NCI-H1417 treated with DMSO at 0.1 percent for 48 hours (cell line): ENCODE measurements around the gene TMEM147.

Experiments
- DNase-seq: peaks from one replicate; lab custom pipeline; 2025; lab: John Stamatoyannopoulos, UW

Gene TMEM147

GRCh38 chr19:35521124-35521743, 24.2 kb upstream of the TMEM147 start:
- DNase-seq, result no peak

- DNase-seq, result no peak
Observed at GRCh38 chr19:35522745-35523327, 22.6 kb upstream of the TMEM147 start.

GRCh38 chr19:35524181-35524837, 21.1 kb upstream of the TMEM147 start:
- DNase-seq, result no peak

- no peak for DNase-seq
Observed at GRCh38 chr19:35525873-35526272, 19.6 kb upstream of the TMEM147 start.

- DNase-seq, result no peak
Observed at GRCh38 chr19:35528218-35529038, 17.0 kb upstream of the TMEM147 start, which contains the start of gene SBSN. TSS of gene SBSN (minus strand) at chr19:35528311. CDS start at chr19:35528281, 30 bp downstream.

GRCh38 chr19:35529241-35530218, 15.9 kb upstream of the TMEM147 start:
- DNase-seq, result no peak

- no peak for DNase-seq
Observed at GRCh38 chr19:35531291-35531690, 14.1 kb upstream of the TMEM147 start.

GRCh38 chr19:35533201-35533821, 12.1 kb upstream of the TMEM147 start, which contains the start of gene GAPDHS:
TSS of gene GAPDHS (plus strand) at chr19:35533456. CDS start at chr19:35533528, 72 bp downstream.
- DNase-seq, result no peak

GRCh38 chr19:35533822-35534392, 11.5 kb upstream of the TMEM147 start:
- no peak for DNase-seq

- DNase-seq, result no peak
Observed at GRCh38 chr19:35534803-35535480, 10.5 kb upstream of the TMEM147 start.

- no peak for DNase-seq
Observed at GRCh38 chr19:35539314-35539713, 6.1 kb upstream of the TMEM147 start.

- no peak for DNase-seq
Observed at GRCh38 chr19:35539850-35540249, 5.6 kb upstream of the TMEM147 start.

GRCh38 chr19:35540356-35540927, 5.0 kb upstream of the TMEM147 start:
- DNase-seq, result no peak

GRCh38 chr19:35542209-35542608, 3.2 kb upstream of the TMEM147 start:
- DNase-seq, result no peak

GRCh38 chr19:35543280-35544109, 1.9 kb upstream of the TMEM147 start:
- no peak for DNase-seq

GRCh38 chr19:35544110-35544802, 1.2 kb upstream of the TMEM147 start:
- no peak for DNase-seq

- DNase-seq, result no peak
Observed at GRCh38 chr19:35545855-35546381, 492 bp downstream of the TMEM147 start.

GRCh38 chr19:35546532-35546931, 1.1 kb downstream of the TMEM147 start:
- DNase-seq, result no peak
